HepG2 (cell line): Measurements from ENCODE around the gene HCRT. TPM values are rescaled to one million over a fixed set of nuclear protein-coding genes. Genes with fewer than 3 reads are reported as not detected.

Source experiments
- GTF2F1 ChIP-seq: fragments of 150-350 bp; IDR thresholded peaks from 2 replicates; pipeline ENCODE4 v1.6.1; 2014; ENCODE audit warnings: low read length
- KDM2A ChIP-seq: sonication (generic); formaldehyde crosslinking; IDR thresholded peaks from 2 replicates; pipeline ENCODE4 v1.4.0; 2020; ENCODE audit warnings: low read depth, missing genetic modification reagents, borderline replicate concordance
- MED13 ChIP-seq: sonication (generic); formaldehyde crosslinking; IDR thresholded peaks from 2 replicates; pipeline ENCODE4 v1.5.0; 2020; ENCODE audit warnings: missing genetic modification reagents
- REPIN1 ChIP-seq: sonication (generic); formaldehyde crosslinking; IDR thresholded peaks from 2 replicates; pipeline ENCODE4 v1.8.0; 2022; ENCODE audit warnings: missing genetic modification reagents, low read depth, mild to moderate bottlenecking, borderline replicate concordance
- STAG1 ChIP-seq: sonication (generic); formaldehyde crosslinking; IDR thresholded peaks from 2 replicates; pipeline ENCODE4 v1.4.0; 2020; ENCODE audit warnings: missing genetic modification reagents
- ZFP91 ChIP-seq: sonication (generic); formaldehyde crosslinking; IDR thresholded peaks from 2 replicates; pipeline ENCODE4 v1.9.0; 2022; ENCODE audit warnings: missing genetic modification reagents, mild to moderate bottlenecking, borderline replicate concordance
- ZNF232 ChIP-seq: sonication (generic); formaldehyde crosslinking; IDR thresholded peaks from 2 replicates; pipeline ENCODE4 v1.4.0; 2020; ENCODE audit warnings: missing genetic modification reagents, borderline replicate concordance
- ZNF280D ChIP-seq: sonication (generic); formaldehyde crosslinking; IDR thresholded peaks from 2 replicates; pipeline ENCODE4 v1.5.1; 2020; ENCODE audit warnings: mild to moderate bottlenecking, missing genetic modification reagents
- ZNF430 ChIP-seq: sonication (generic); formaldehyde crosslinking; IDR thresholded peaks from 2 replicates; pipeline ENCODE4 v1.9.0; 2021; ENCODE audit warnings: mild to moderate bottlenecking, missing genetic modification reagents
- ZNF468 ChIP-seq: sonication (generic); formaldehyde crosslinking; IDR thresholded peaks from 2 replicates; pipeline ENCODE4 v1.8.0; 2022; ENCODE audit warnings: mild to moderate bottlenecking, moderate library complexity, missing genetic modification reagents
- ZNF572 ChIP-seq: sonication (generic); formaldehyde crosslinking; IDR thresholded peaks from 2 replicates; pipeline ENCODE4 v1.5.1; 2020; ENCODE audit warnings: mild to moderate bottlenecking, missing genetic modification reagents
- ZNF652 ChIP-seq: IDR thresholded peaks from 2 replicates; pipeline ENCODE4 v1.6.1; 2016; ENCODE audit warnings: low read depth, borderline replicate concordance
- ZNF687 ChIP-seq: sonication (generic); formaldehyde crosslinking; IDR thresholded peaks from 2 replicates; pipeline ENCODE4 v1.5.1; 2020; ENCODE audit warnings: mild to moderate bottlenecking, missing genetic modification reagents, moderate library complexity
- ZNF768 ChIP-seq: sonication (generic); formaldehyde crosslinking; IDR thresholded peaks from 2 replicates; pipeline ENCODE4 v1.4.0; 2020; ENCODE audit warnings: missing genetic modification reagents
- ZNF891 ChIP-seq: sonication (generic); formaldehyde crosslinking; IDR thresholded peaks from 2 replicates; pipeline ENCODE4 v1.5.0; 2020; ENCODE audit warnings: mild to moderate bottlenecking, missing genetic modification reagents
- ZSCAN30 ChIP-seq: sonication (generic); formaldehyde crosslinking; IDR thresholded peaks from 2 replicates; pipeline ENCODE4 v1.5.0; 2020; ENCODE audit warnings: mild to moderate bottlenecking, missing genetic modification reagents
- ZXDC ChIP-seq: sonication (generic); formaldehyde crosslinking; IDR thresholded peaks from 2 replicates; pipeline ENCODE4 v1.5.0; 2020; ENCODE audit warnings: mild to moderate bottlenecking, missing genetic modification reagents
- polyA plus RNA-seq, 8 experiments: library from polyadenylated mRNA; depleted of rRNA in 3 of 8; stranded (reverse) in 7 of 8; unstranded in 1 of 8; fragments of >200 nt; fragmentation: Illumina TruSeq in 4 of 8; extraction: Trizol in 4 of 8; gene quantifications; 2 replicates each; pipeline versions ENCODE4 v1.2.1 to v1.2.3, GENCODE V29; 2011 to 2016; ENCODE audit warnings: low read depth in 4 of 8, missing spikeins in 1 of 8, mixed read lengths in 1 of 8; ENCODE audit not compliant: insufficient read depth in 1 of 8
- total RNA-seq, 5 experiments: library from RNA; depleted of rRNA; stranded (reverse); fragments of >200 nt; fragmentation: Illumina TruSeq; extraction: Trizol; gene quantifications; 2 replicates each; pipeline ENCODE4 v1.2.3, GENCODE V29; 2016; ENCODE audit warnings: low read depth in 1 of 5

Gene HCRT
- total and polyA plus RNA-seq, 2 of the 13 experiments (the other 11 are each of a cell fraction or from before 2014, with no cell fraction given): not detected

GRCh38 chr17:42180922-42181850, 4.1 kb downstream of the HCRT start, which contains the start of gene KCNH4 (continued):
- TF ChIP-seq ZXDC (no peak), STAG1 (CRISPR knock-in tag) (peak; percentile 56), ZNF572 (CRISPR knock-in tag) (0 out of 2 replicates have a peak, but pooled peaks have one; percentile 76), ZNF768 (peak; percentile 17; the same call in 1 of the 2 replicates), ZNF891 (CRISPR knock-in tag) (no peak), REPIN1 (CRISPR knock-in tag) (peak; percentile 70; the same call in 1 of the 2 replicates), ZSCAN30 (CRISPR knock-in tag) (no peak), ZNF652 (peak; percentile 96), ZNF468 (no peak), ZNF430 (CRISPR knock-in tag) (peak; percentile 30; the same call in 1 of the 2 replicates), ZNF687 (CRISPR knock-in tag) (peak; percentile 65), GTF2F1 (no peak), MED13 (CRISPR knock-in tag) (no peak), KDM2A (CRISPR knock-in tag) (0 out of 2 replicates have a peak, but pooled peaks have one; percentile 19), ZNF280D (no peak), ZFP91 (CRISPR knock-in tag) (peak; percentile 53; the same call in 1 of the 2 replicates), ZNF232 (CRISPR knock-in tag) (no peak)
